Transverse colon (tissue), 4 donors: ENCODE measurements around the gene DDX23. TPM values are rescaled to one million over a fixed set of nuclear protein-coding genes. Genes with fewer than 3 reads are reported as not detected.

Source experiments
- DNase-seq: peaks from one replicate; pipeline ENCODE4 v3.0.0-alpha.2; 2019
- H3K27ac ChIP-seq, 4 donors: fragments of 200-600 bp; sonication (generic); 2 replicates each; pipeline ENCODE4 v1.5.1; 2016 to 2018; ENCODE audit warnings: inconsistent platforms in 4 of 4
- H3K27me3 ChIP-seq: fragments of 200-600 bp; sonication (generic); 2 replicates; pipeline ENCODE4 v1.5.1; 2017; ENCODE audit warnings: inconsistent platforms
- H3K36me3 ChIP-seq, 4 donors: fragments of 200-600 bp; sonication (generic); 2 replicates each; pipeline ENCODE4 v1.5.1; 2017 to 2019; ENCODE audit warnings: inconsistent platforms in 4 of 4
- H3K4me1 ChIP-seq, 4 donors: fragments of 200-600 bp; sonication (generic); 2 replicates each; pipeline ENCODE4 v1.5.1; 2017 to 2020; ENCODE audit warnings: inconsistent platforms in 4 of 4
- H3K4me3 ChIP-seq, 4 donors: fragments of 200-600 bp; sonication (generic); 1 replicate in 1 of 4; 2 replicates in 3 of 4; pipeline versions ENCODE4 v1.5.1 to v1.6.1; 2017 to 2019; ENCODE audit warnings: inconsistent platforms in 4 of 4
- H3K9me3 ChIP-seq, 2 donors: fragments of 200-600 bp; sonication (generic); 2 replicates each; pipeline ENCODE4 v1.5.1; 2017 to 2019; ENCODE audit warnings: inconsistent platforms in 2 of 2
- CTCF ChIP-seq, 5 experiments: fragments of 200-600 bp in 3 of 5; fragments of 450-650 bp in 2 of 5; sonication (generic) in 3 of 5; IDR thresholded peaks; 1 replicate in 2 of 5; 2 replicates in 3 of 5; pipeline ENCODE4 v1.5.1; 2016 to 2017; ENCODE audit warnings: antibody characterized with exemption in 5 of 5, inconsistent platforms in 3 of 5, mild to moderate bottlenecking in 2 of 5, moderate library complexity in 1 of 5
- EP300 ChIP-seq: sonication (generic); formaldehyde crosslinking; IDR thresholded peaks from one replicate; pipeline ENCODE4 v1.6.1; 2017; ENCODE audit warnings: antibody characterized with exemption, low read depth
- POLR2A ChIP-seq: fragments of 450-650 bp; IDR thresholded peaks from one replicate; pipeline ENCODE4 v1.6.1; 2016; ENCODE audit warnings: antibody characterized with exemption, mild to moderate bottlenecking, moderate library complexity
- POLR2AphosphoS5 ChIP-seq, 3 donors: sonication (generic); formaldehyde crosslinking; IDR thresholded peaks; one replicate each; pipeline ENCODE4 v1.6.1; 2016; ENCODE audit warnings: antibody characterized with exemption in 3 of 3
- WGBS, 2 donors: methylation state at CpG; one replicate each; pipeline ENCODE4 v1.1.5; 2018; ENCODE audit warnings: low coverage in 1 of 2; 5-methylcytosine and 5-hydroxymethylcytosine counted together
- in situ Hi-C, 4 donors: fragments of 200-750 bp; cut with MboI; loops; one replicate each; pipeline versions ENCODE4 v1.15.0 to v1.15.1; 2017; ENCODE audit warnings: low sequenced_read_pairs in 3 of 4, low pct_ligation_motif_present in 1 of 4, low pct_unique_long_range_greater_than_20kb in 1 of 4
- intact Hi-C: fragments of 100-400 bp; cut with DNase I; formaldehyde crosslinking; loops from one replicate; pipeline ENCODE4 v1.15.1; 2023; ENCODE audit warnings: low total_unique reads
- total RNA-seq, 4 donors: library from RNA; depleted of rRNA; stranded (reverse); fragments of >200 nt; gene quantifications; one replicate each; pipeline ENCODE4 v1.1.0, GENCODE V29; 2016

The DDX23 gene
- total RNA-seq, 4 donors from 2014 or later, result 82.9 to 143 (median 83.9) TPM

- 37 to 43% methylated on average over 8 to 10 of the region's 10 CpGs for WGBS, 2 donors
- intact Hi-C loops (no loop called here), in situ Hi-C loops (no loop called here)
- no peak overlapping the region for H3K4me3 ChIP-seq
- H3K4me1 ChIP-seq, result peaks cover 0 to 8% (median 4%) of the 10 kb centered on the region in 4 donors
- no peak for DNase-seq
- TF ChIP-seq EP300 (no peak), POLR2A (no peak), POLR2AphosphoS5 (IDR thresholded peaks at IDR 0.05) (no peak), CTCF (IDR thresholded peaks at IDR 0.05) (no peak)
- no peaks in the 10 kb centered on the region for H3K9me3 ChIP-seq
- no peaks in the 10 kb centered on the region for H3K36me3 ChIP-seq
- H3K27me3 ChIP-seq, result peaks cover 10% of the 10 kb centered on the region
- peak overlapping the region in 1 of 4 donors; percentile 10 for H3K27ac ChIP-seq
Measured at GRCh38 chr12:48882315-48882687, 30.3 kb upstream of the DDX23 start.

DNA sequence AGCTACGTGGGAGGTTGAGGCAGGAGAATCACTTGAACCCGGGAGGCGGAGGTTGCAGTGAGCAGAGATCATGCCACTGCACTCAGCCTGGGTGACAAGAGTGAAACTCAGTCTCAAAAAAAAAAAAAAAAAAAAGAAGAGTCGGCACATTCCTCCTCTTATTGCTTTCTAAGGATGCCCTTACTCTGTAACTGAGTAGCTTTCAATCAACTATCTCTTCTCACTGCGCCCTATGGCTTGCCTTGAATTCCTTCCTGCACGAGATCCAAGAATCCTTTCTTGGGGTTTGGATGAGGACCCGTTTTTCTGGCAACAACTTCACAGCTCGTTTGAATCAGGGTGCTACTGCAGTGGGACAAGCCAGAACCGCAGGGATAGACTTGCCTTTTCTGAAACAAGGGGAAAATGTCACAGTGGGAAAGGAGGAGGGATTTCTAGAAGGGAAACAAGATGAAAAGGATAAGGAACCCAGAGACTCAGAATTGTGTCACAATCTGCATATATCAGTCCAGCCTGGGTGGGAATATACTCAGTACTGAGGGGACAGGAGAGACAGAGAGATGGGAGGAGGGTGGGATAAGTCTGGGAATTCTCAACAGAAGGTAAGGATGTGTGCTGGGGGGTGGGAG lies 29.8 kb upstream of the DDX23 start:
- 30 to 67% methylated on average over 6 to 9 of the region's 9 CpGs for WGBS, 2 donors
- intact Hi-C loops, result no loop called here
- Histone ChIP-seq H3K27ac (no peak overlapping the region), H3K9me3 (no peaks in the 10 kb centered on the region), H3K4me1 (peaks cover 0 to 8% (median 4%) of the 10 kb centered on the region in 4 donors), H3K27me3 (peaks cover 10% of the 10 kb centered on the region), H3K36me3 (no peaks in the 10 kb centered on the region), H3K4me3 (no peak overlapping the region)
- in situ Hi-C loops, result no loop called here
- no peak for DNase-seq
- TF ChIP-seq POLR2A (no peak), EP300 (no peak), CTCF (IDR thresholded peaks at IDR 0.05) (no peak), POLR2AphosphoS5 (IDR thresholded peaks at IDR 0.05) (no peak)

GRCh38 chr12:48880647-48881046 lies 28.7 kb upstream of the DDX23 start:
- in situ Hi-C loops, result no loop called here
- intact Hi-C loops, result no loop called here
- 82% methylated on average over 9 of the region's 9 CpGs; no CpG with 5 or more reads in 1 of the 2 donors for WGBS, 2 donors

GRCh38 chr12:48878548-48878947 lies 26.6 kb upstream of the DDX23 start:
- Histone ChIP-seq H3K36me3 (no peaks in the 10 kb centered on the region), H3K9me3 (no peaks in the 10 kb centered on the region), H3K27ac (no peak overlapping the region), H3K4me1 (peaks cover 0 to 6% (median 4%) of the 10 kb centered on the region in 4 donors), H3K4me3 (no peak overlapping the region), H3K27me3 (peaks cover 10% of the 10 kb centered on the region)
- no peak for DNase-seq
- in situ Hi-C loops, result no loop called here
- no peak for TF ChIP-seq POLR2AphosphoS5 (IDR thresholded peaks at IDR 0.05)
- WGBS, 2 donors, result 79 to 83% methylated on average over 1 to 2 of the region's 2 CpGs
- intact Hi-C loops, result no loop called here

More at GRCh38 chr12:48880647-48881046, 28.7 kb upstream of the DDX23 start:
- Histone ChIP-seq H3K4me1 (peaks cover 0 to 8% (median 4%) of the 10 kb centered on the region in 4 donors), H3K36me3 (no peaks in the 10 kb centered on the region), H3K9me3 (no peaks in the 10 kb centered on the region), H3K27ac (no peak overlapping the region), H3K27me3 (peaks cover 10% of the 10 kb centered on the region), H3K4me3 (no peak overlapping the region)
- no peak for DNase-seq
- TF ChIP-seq POLR2AphosphoS5 (IDR thresholded peaks at IDR 0.05) (no peak), CTCF (IDR thresholded peaks at IDR 0.05) (no peak), EP300 (no peak), POLR2A (no peak)
